NCI-H2196 treated with DMSO at 0.1 percent for 48 hours (cell line): Measurements from ENCODE around the gene CACNA1C.

Source experiments
- DNase-seq: peaks from one replicate; lab custom pipeline; 2025; ENCODE audit not compliant: unreplicated experiment; lab: John Stamatoyannopoulos, UW

Gene CACNA1C

GRCh38 chr12:2137711-2138110 is 84.9 kb downstream of the CACNA1C start:
- DNase-seq, result no peak

GRCh38 chr12:2138294-2138693 is 85.5 kb downstream of the CACNA1C start:
- no peak for DNase-seq

- no peak for DNase-seq
These were observed 86.1 kb downstream of the CACNA1C start for GRCh38 chr12:2138871-2139308.

GRCh38 chr12:2139651-2140050 is 86.9 kb downstream of the CACNA1C start:
- no peak for DNase-seq

- DNase-seq, result no peak
These were observed 88.2 kb downstream of the CACNA1C start for GRCh38 chr12:2140858-2141519.

GRCh38 chr12:2142068-2142467 is 89.3 kb downstream of the CACNA1C start:
- DNase-seq, result no peak

GRCh38 chr12:2144951-2145350 is 92.2 kb downstream of the CACNA1C start:
- DNase-seq, result no peak

- no peak for DNase-seq
These were observed 92.7 kb downstream of the CACNA1C start for GRCh38 chr12:2145433-2145998.

- DNase-seq, result no peak
These were observed 94.5 kb downstream of the CACNA1C start for GRCh38 chr12:2147335-2147734.

- DNase-seq, result no peak
These were observed 96.3 kb downstream of the CACNA1C start for GRCh38 chr12:2149091-2149490.

- DNase-seq, result no peak
These were observed 98.0 kb downstream of the CACNA1C start for GRCh38 chr12:2150833-2151232.

- DNase-seq, result no peak
These were observed 98.6 kb downstream of the CACNA1C start for GRCh38 chr12:2151391-2151790.

- no peak for DNase-seq
These were observed 99.3 kb downstream of the CACNA1C start for GRCh38 chr12:2152134-2152533.

GRCh38 chr12:2154050-2154449 is 101.3 kb downstream of the CACNA1C start:
- DNase-seq, result no peak

- no peak for DNase-seq
These were observed 101.7 kb downstream of the CACNA1C start for GRCh38 chr12:2154521-2154920.

GRCh38 chr12:2156333-2156732 is 103.5 kb downstream of the CACNA1C start:
- DNase-seq, result no peak

- no peak for DNase-seq
These were observed 107.3 kb downstream of the CACNA1C start for GRCh38 chr12:2160043-2160442.

GRCh38 chr12:2161473-2161872 is 108.7 kb downstream of the CACNA1C start:
- no peak for DNase-seq

GRCh38 chr12:2163177-2163941 is 110.6 kb downstream of the CACNA1C start:
- DNase-seq, result no peak

GRCh38 chr12:2165021-2165420 is 112.2 kb downstream of the CACNA1C start:
- DNase-seq, result no peak

- DNase-seq, result no peak
These were observed 113.1 kb downstream of the CACNA1C start for GRCh38 chr12:2165927-2166326.

- no peak for DNase-seq
These were observed 113.9 kb downstream of the CACNA1C start for GRCh38 chr12:2166696-2167095.
